ENCODE results near the gene UBXN7. TPM values are rescaled to one million over a fixed set of nuclear protein-coding genes. Genes with fewer than 3 reads are reported as not detected.

Gene UBXN7
- total and polyA plus RNA-seq, 9 of the 15 experiments (the other 6 are each of a cell fraction or from before 2014, with no cell fraction given): 3.5 to 44.6 (median 13.4) TPM

- TF ChIP-seq ARID4B (CRISPR knock-in tag; IDR thresholded peaks at IDR 0.05) (no peak), RUNX1 (IDR thresholded peaks at IDR 0.05; ENCODE audit: low read depth) (no peak), ZNF395 (CRISPR knock-in tag; IDR thresholded peaks at IDR 0.05) (no peak), GATAD2A (IDR thresholded peaks at IDR 0.05) (0 out of 2 replicates have a peak, but pooled peaks have one; percentile 36), TGIF2 (CRISPR knock-in tag; IDR thresholded peaks at IDR 0.05) (no peak), NFE2 (IDR thresholded peaks at IDR 0.05; ENCODE audit: low read depth) (peak; percentile 91), KDM1A (IDR thresholded peaks at IDR 0.05) (no peak), MCM3 (IDR thresholded peaks at IDR 0.05) (no peak), EWSR1 (IDR thresholded peaks at IDR 0.05; ENCODE audit: borderline replicate concordance, low read depth, partially characterized antibody) (no peak), MEIS2 (IDR thresholded peaks at IDR 0.05; ENCODE audit: partially characterized antibody) (no peak), C11orf30 (IDR thresholded peaks at IDR 0.05; ENCODE audit: low read depth) (peak; percentile 95), ZC3H8 (IDR thresholded peaks at IDR 0.05) (no peak), TBP (optimal IDR thresholded peaks at IDR 0.05; ENCODE audit: low read depth, low read length) (peak; percentile 44), POLR2H (tag; IDR thresholded peaks at IDR 0.05; ENCODE audit: low read depth) (0 out of 2 replicates have a peak, but pooled peaks have one; percentile 53), SUPT5H (IDR thresholded peaks at IDR 0.05) (no peak), TAF15 (IDR thresholded peaks at IDR 0.05; ENCODE audit: low read depth, low read length) (no peak), AFF1 (IDR thresholded peaks at IDR 0.05; ENCODE audit: low read depth in 1 of 2, partially characterized antibody in 2 of 2) (peak in 1 of 2 experiments; percentile 67), MYBL2 (IDR thresholded peaks at IDR 0.05; ENCODE audit: low read depth) (0 out of 2 replicates have a peak, but pooled peaks have one; percentile 14), MYBL2 (CRISPR knock-in tag; IDR thresholded peaks at IDR 0.05; ENCODE audit: borderline replicate concordance) (no peak), NR2C1 (IDR thresholded peaks at IDR 0.05) (0 out of 2 replicates have a peak, but pooled peaks have one; percentile 30), NR2C1 (tag; IDR thresholded peaks at IDR 0.05) (no peak)
Observed at GRCh38 chr3:196340466-196340865, 91.8 kb downstream of the UBXN7 start (continued).

Data from K562 (cell line).